ENCODE data around the gene DPPA2.

DPPA2 gene

GRCh38 chr3:109297496-109297895, 18.8 kb downstream of the DPPA2 start (continued):
- no peak for TF ChIP-seq PRDM6 (tag by site-specific recombination; IDR thresholded peaks at IDR 0.05)
- TF ChIP-seq ZNF549 (tag by site-specific recombination; IDR thresholded peaks at IDR 0.05): no peak
- TF ChIP-seq ZBTB11 (tag by site-specific recombination; conservative IDR thresholded peaks at IDR 0.05; ENCODE audit: low read depth): no peak
- TF ChIP-seq ZNF645 (tag by site-specific recombination; IDR thresholded peaks at IDR 0.05): no peak
- no peak for TF ChIP-seq MZF1 (tag by site-specific recombination; IDR thresholded peaks at IDR 0.05; ENCODE audit: borderline replicate concordance)
- no peak for TF ChIP-seq ZNF184 (tag by site-specific recombination; IDR thresholded peaks at IDR 0.05)

- H3K4me1 ChIP-seq (ENCODE audit: control insufficient read depth, insufficient read depth, low read length): no peaks in the 10 kb centered on the region
- ChIA-PET CTCF (no interaction called here), POLR2A (interaction anchor here (0.6 kb wide), 1 partner anchor 15 kb away, joined by 4 read pairs; no protein-coding TSS in a partner anchor)
- no peak overlapping the region for H3K27ac ChIP-seq (ENCODE audit: extremely low read depth, low read depth, low read length)
- H3K36me3 ChIP-seq (ENCODE audit: control insufficient read depth in 2 of 2, insufficient read depth in 1 of 2, low read length in 2 of 2): no peaks in the 10 kb centered on the region
- TF ChIP-seq ZNF621 (tag by site-specific recombination; IDR thresholded peaks at IDR 0.05): no peak
- TF ChIP-seq SP7 (tag by site-specific recombination; IDR thresholded peaks at IDR 0.05): no peak
- TF ChIP-seq ZNF501 (tag by site-specific recombination; IDR thresholded peaks at IDR 0.05): no peak
- TF ChIP-seq YY1 (tag by site-specific recombination; IDR thresholded peaks at IDR 0.05): no peak
- TF ChIP-seq ZBTB17 (tag by site-specific recombination; IDR thresholded peaks at IDR 0.05): no peak
- no peak for TF ChIP-seq ZNF830 (tag by site-specific recombination; IDR thresholded peaks at IDR 0.05; ENCODE audit: low read depth)
- no peak for TF ChIP-seq ZNF521 (tag by site-specific recombination; IDR thresholded peaks at IDR 0.05)
- TF ChIP-seq ZBTB7A (tag by site-specific recombination; IDR thresholded peaks at IDR 0.05; ENCODE audit: low read depth): no peak
- TF ChIP-seq ZSCAN23 (tag by site-specific recombination; IDR thresholded peaks at IDR 0.05): no peak
- TF ChIP-seq ZBTB8A (tag by site-specific recombination; IDR thresholded peaks at IDR 0.05): no peak
- TF ChIP-seq ELK4 (IDR thresholded peaks at IDR 0.05; ENCODE audit: borderline replicate concordance, low read depth, low read length): no peak
- no peak for TF ChIP-seq ZNF488 (tag by site-specific recombination; IDR thresholded peaks at IDR 0.05)
- TF ChIP-seq ZNF449 (tag by site-specific recombination; IDR thresholded peaks at IDR 0.05): no peak
- no peak for TF ChIP-seq ZNF223 (tag by site-specific recombination; IDR thresholded peaks at IDR 0.05)
- TF ChIP-seq ZNF623 (tag by site-specific recombination; IDR thresholded peaks at IDR 0.05): no peak
- TF ChIP-seq HOXA7 (CRISPR knock-in tag; IDR thresholded peaks at IDR 0.05; ENCODE audit: borderline replicate concordance): no peak
- no peak for TF ChIP-seq ZSCAN30 (tag by site-specific recombination; IDR thresholded peaks at IDR 0.05)
- no peak overlapping the region for H3K4me3 ChIP-seq (ENCODE audit: low read depth, low read length)
- H3K9me3 ChIP-seq (ENCODE audit: control insufficient read depth, insufficient read depth, low read depth, low read length): no peaks in the 10 kb centered on the region
Measured at GRCh38 chr3:109284071-109284470, 32.2 kb downstream of the DPPA2 start.
